ENCODE data around the gene PTGES2. TPM values are rescaled to one million over a fixed set of nuclear protein-coding genes. Genes with fewer than 3 reads are reported as not detected.

PTGES2 gene
- total and polyA plus RNA-seq, 2 of the 13 experiments (the other 11 are each of a cell fraction or from before 2014, with no cell fraction given): 63.7 to 79.8 TPM

- TF ChIP-seq ZSCAN21 (CRISPR knock-in tag; IDR thresholded peaks at IDR 0.05; ENCODE audit: borderline replicate concordance): no peak; the same call in none of the 2 replicates
- no peak for TF ChIP-seq ZNF3 (CRISPR knock-in tag; IDR thresholded peaks at IDR 0.05)
- no peak for TF ChIP-seq ZNF24 (IDR thresholded peaks at IDR 0.05)
- no peak for TF ChIP-seq PAWR (CRISPR knock-in tag; IDR thresholded peaks at IDR 0.05; ENCODE audit: borderline replicate concordance)
- no peak for TF ChIP-seq ZBTB42 (CRISPR knock-in tag; IDR thresholded peaks at IDR 0.05)
- no peak for TF ChIP-seq KAT7 (CRISPR knock-in tag; IDR thresholded peaks at IDR 0.05; ENCODE audit: borderline replicate concordance)
Measured at GRCh38 chr9:128114326-128115186, 13.0 kb downstream of the PTGES2 start (continued).

DNA sequence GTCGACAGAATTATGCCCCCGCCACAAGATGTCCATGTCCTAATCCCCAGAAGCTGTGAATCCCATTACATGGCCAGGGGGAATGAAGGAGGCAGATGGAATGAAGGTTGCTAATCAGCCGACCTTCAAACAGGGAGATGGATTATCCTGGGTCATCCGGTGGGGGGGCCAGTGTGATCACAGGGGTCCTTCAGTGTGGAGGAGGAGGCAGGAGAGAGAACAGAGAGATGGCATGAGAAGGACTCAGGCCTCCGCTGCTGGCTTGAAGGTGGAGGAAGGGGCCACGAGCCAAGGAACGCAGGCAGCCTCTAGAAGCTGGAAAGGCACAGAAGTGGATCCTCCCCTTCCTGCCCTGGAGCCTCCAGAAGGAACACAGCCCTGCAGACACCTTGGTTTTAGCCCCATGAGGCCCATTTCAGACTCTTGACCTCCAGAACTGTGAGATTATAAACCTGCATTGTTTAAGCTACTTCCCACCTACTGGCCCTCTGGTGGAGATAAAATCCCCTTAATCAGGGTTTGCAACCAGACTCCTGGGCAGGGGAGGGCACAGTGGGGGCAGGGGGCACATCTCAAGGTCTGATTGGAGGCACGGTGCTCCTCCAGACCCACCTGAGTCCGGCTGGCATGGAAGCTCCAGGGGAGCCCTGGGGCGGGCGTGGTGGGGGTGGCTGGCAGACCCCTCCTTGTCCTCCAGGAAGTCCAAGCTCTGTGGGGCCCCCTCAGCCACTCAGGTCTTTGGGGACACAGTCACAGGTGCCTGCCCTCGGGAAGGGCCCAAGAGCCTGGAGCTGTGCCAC lies 13.8 kb downstream of the PTGES2 start:
- CTCF ChIA-PET (ENCODE audit: low intra/inter-chr PET ratio, low total read pairs): no interaction called here
- Histone ChIP-seq H3K4me2 (ENCODE audit: low read depth, low read length) (no peak overlapping the region), H3K4me3 (replicated peaks in 1 of 3; ENCODE audit: insufficient read depth in 1 of 3, low read depth in 2 of 3, low read length in 3 of 3) (no peak overlapping the region), H3K36me3 (replicated peaks in 1 of 2; ENCODE audit: control insufficient read depth in 1 of 2, insufficient read depth in 2 of 2, low read length in 2 of 2) (peaks cover 0 to under 1% of the 10 kb centered on the region in 2 experiments; a peak in 2 of 5 replicates), H4K20me1 (ENCODE audit: insufficient read depth, low read length) (no peaks in the 10 kb centered on the region), H3K27me3 (ENCODE audit: control insufficient read depth in 1 of 2, insufficient read depth in 2 of 2, low read length in 2 of 2) (no peaks in the 10 kb centered on the region), H3K9ac (ENCODE audit: insufficient read depth, low read depth, low read length) (0 out of 2 replicates have a peak overlapping the region, but pooled peaks have one; percentile 27), H3K4me1 (ENCODE audit: insufficient read depth, low read length) (peaks cover 81% of the 10 kb centered on the region), H3K27ac (ENCODE audit: extremely low read length, insufficient read depth, low read length) (peak overlapping the region; percentile 88), H3K9me3 (ENCODE audit: low read length) (no peaks in the 10 kb centered on the region), H2AFZ (ENCODE audit: low read length) (no peak overlapping the region), H3K79me2 (ENCODE audit: insufficient read depth, low read length) (no peaks in the 10 kb centered on the region)
- in situ Hi-C loops (cut with HindIII; ENCODE audit: extremely low pct_ligation_motif_present, low pct_unique_long_range_greater_than_20kb): no loop called here
- DNase-seq (ENCODE audit: low spot score) (no peak), ATAC-seq (no peak), FAIRE-seq (no peak)
- intact Hi-C loops (cut with micrococcal nuclease; ENCODE audit: unreplicated experiment): loop anchor here (10.0 kb wide), 1 partner anchor 169 kb away; no protein-coding TSS in a partner anchor
- no TSS peak for BruUV-seq (replicated peaks)
- POLR2A ChIA-PET: interaction anchor here (1.1 to 4.8 kb wide), 3 partner anchors 10 to 41 kb away, joined by 3 to 40 read pairs (median 3); no protein-coding TSS in a partner anchor
- 94% methylated on average over 11 of the region's 12 CpGs for WGBS (ENCODE audit: low lambda C conversion rate)
- TF ChIP-seq, protein P1, sequence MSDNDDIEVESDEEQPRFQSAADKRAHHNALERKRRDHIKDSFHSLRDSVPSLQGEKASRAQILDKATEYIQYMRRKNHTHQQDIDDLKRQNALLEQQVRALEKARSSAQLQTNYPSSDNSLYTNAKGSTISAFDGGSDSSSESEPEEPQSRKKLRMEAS (IDR thresholded peaks at IDR 0.05): no peak
- TF ChIP-seq ZNF275 (CRISPR knock-in tag; IDR thresholded peaks at IDR 0.05; ENCODE audit: borderline replicate concordance) (no peak), NFE2L1 (CRISPR knock-in tag; IDR thresholded peaks at IDR 0.05; ENCODE audit: borderline replicate concordance) (no peak), ZFP62 (CRISPR knock-in tag; IDR thresholded peaks at IDR 0.05) (no peak), CEBPB (IDR thresholded peaks at IDR 0.05; ENCODE audit: borderline replicate concordance, low read depth, low read length) (no peak), ZNF782 (CRISPR knock-in tag; IDR thresholded peaks at IDR 0.05; ENCODE audit: borderline replicate concordance) (no peak), ZNF737 (CRISPR knock-in tag; IDR thresholded peaks at IDR 0.05; ENCODE audit: borderline replicate concordance) (no peak), CEBPZ (IDR thresholded peaks at IDR 0.05; ENCODE audit: low read length) (no peak)
- TF ChIP-seq, protein P2, sequence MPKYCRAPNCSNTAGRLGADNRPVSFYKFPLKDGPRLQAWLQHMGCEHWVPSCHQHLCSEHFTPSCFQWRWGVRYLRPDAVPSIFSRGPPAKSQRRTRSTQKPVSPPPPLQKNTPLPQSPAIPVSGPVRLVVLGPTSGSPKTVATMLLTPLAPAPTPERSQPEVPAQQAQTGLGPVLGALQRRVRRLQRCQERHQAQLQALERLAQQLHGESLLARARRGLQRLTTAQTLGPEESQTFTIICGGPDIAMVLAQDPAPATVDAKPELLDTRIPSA (CRISPR knock-in tag; IDR thresholded peaks at IDR 0.05; ENCODE audit: borderline replicate concordance): 0 out of 2 replicates have a peak, but pooled peaks have one; percentile 57
